H1 (cell line): ENCODE results near the gene TSNAXIP1. TPM values are rescaled to one million over a fixed set of nuclear protein-coding genes. Genes with fewer than 3 reads are reported as not detected.

Experiments
- CTCF ChIA-PET: fragments of 300-600 bp; sonication (Branson Sonifier 250); formaldehyde crosslinking; loops from one replicate; lab custom pipeline; 2021; ENCODE audit not compliant: partially characterized antibody; lab: Charles Lee
- POLR2A ChIA-PET: fragments of 300-600 bp; sonication (Branson Sonifier 250); formaldehyde crosslinking; loops from one replicate; lab custom pipeline; 2021; ENCODE audit warnings: inconsistent platforms; ENCODE audit not compliant: partially characterized antibody; lab: Charles Lee
- DNase-seq, 2 experiments: peaks; one replicate each; pipeline versions ENCODE4 v3.0.0 to v3.0.0-alpha.2; 2010 to 2022; ENCODE audit warnings: low spot score in 2 of 2, low read depth in 1 of 2, mixed read lengths in 1 of 2
- FAIRE-seq: peaks from 2 replicates; lab custom pipeline; 2011; peaks lifted over from hg19 to GRCh38; lab: Jason Lieb, UNC
- H2AFZ ChIP-seq: 2 replicates; pipeline ENCODE4 v1.8.1; 2012; ENCODE audit warnings: low read length, inconsistent platforms
- H2AK5ac ChIP-seq: 2 replicates; pipeline ENCODE4 v1.6.1; 2013; ENCODE audit warnings: low read depth, low read length
- H2BK120ac ChIP-seq: replicated peaks from 2 replicates; pipeline ENCODE3; 2013; ENCODE audit warnings: low read depth, low read length, inconsistent platforms
- H2BK12ac ChIP-seq: 2 replicates; pipeline ENCODE4 v1.6.1; 2013; ENCODE audit warnings: low read depth, low read length
- H2BK15ac ChIP-seq: 2 replicates; pipeline ENCODE4 v1.6.1; 2013; ENCODE audit warnings: low read length
- H2BK20ac ChIP-seq: 2 replicates; pipeline ENCODE4 v1.6.1; 2013; ENCODE audit warnings: low read length
- H2BK5ac ChIP-seq: 2 replicates; pipeline ENCODE4 v1.6.1; 2013; ENCODE audit warnings: low read depth, low read length
- H3K14ac ChIP-seq: 2 replicates; pipeline ENCODE4 v1.6.1; 2013; ENCODE audit warnings: inconsistent platforms; ENCODE audit not compliant: insufficient read length
- H3K18ac ChIP-seq: 2 replicates; pipeline ENCODE4 v1.6.1; 2013; ENCODE audit warnings: low read length; ENCODE audit errors: extremely low read depth
- H3K23ac ChIP-seq: 2 replicates; pipeline ENCODE4 v1.6.1; 2013; ENCODE audit warnings: inconsistent platforms; ENCODE audit not compliant: insufficient read length
- H3K23me2 ChIP-seq: 2 replicates; pipeline ENCODE4 v1.6.1; 2013; ENCODE audit warnings: low read depth, low read length
- H3K27ac ChIP-seq: 2 replicates; pipeline ENCODE4 v1.6.1; 2011; ENCODE audit warnings: low read depth, low read length, inconsistent platforms
- H3K27me3 ChIP-seq, 4 experiments: replicated peaks in 1 of 4; 1 replicate in 1 of 4; 2 replicates in 3 of 4; pipeline versions ENCODE4 v1.6.1 to v1.8.1; 2011 to 2013; ENCODE audit warnings: low read length in 3 of 4, mild to moderate bottlenecking in 3 of 4, inconsistent platforms in 2 of 4, mixed read lengths in 2 of 4, moderate library complexity in 1 of 4; ENCODE audit not compliant: control insufficient read depth in 3 of 4, insufficient read depth in 3 of 4; ENCODE audit errors: extremely low read depth in 1 of 4
- H3K36me3 ChIP-seq, 4 experiments: 2 replicates each; pipeline versions ENCODE4 v1.6.1 to v1.8.1; 2011 to 2013; ENCODE audit warnings: mild to moderate bottlenecking in 4 of 4, low read length in 3 of 4, moderate library complexity in 2 of 4, control low read depth in 1 of 4, inconsistent platforms in 1 of 4; ENCODE audit not compliant: insufficient read depth in 4 of 4, control insufficient read depth in 2 of 4
- H3K4ac ChIP-seq: replicated peaks from 2 replicates; pipeline ENCODE3; 2013; ENCODE audit warnings: low read length, low read depth, mixed read lengths, inconsistent platforms; ENCODE audit not compliant: insufficient read length
- H3K4me1 ChIP-seq, 4 experiments: replicated peaks in 1 of 4; 1 replicate in 1 of 4; 2 replicates in 3 of 4; pipeline versions ENCODE4 v1.6.1 to v1.8.1; 2011 to 2013; ENCODE audit warnings: low read length in 3 of 4, inconsistent platforms in 2 of 4, mixed read lengths in 1 of 4; ENCODE audit not compliant: insufficient read depth in 4 of 4, control insufficient read depth in 3 of 4
- H3K4me2 ChIP-seq, 2 experiments: 2 replicates each; pipeline versions ENCODE4 v1.6.1 to v1.8.1; 2011 to 2013; ENCODE audit warnings: low read depth in 2 of 2, low read length in 2 of 2, control low read depth in 1 of 2, inconsistent platforms in 1 of 2, mild to moderate bottlenecking in 1 of 2; ENCODE audit not compliant: insufficient read depth in 1 of 2
- H3K4me3 ChIP-seq, 4 experiments: fragments of 200-600, 300-600 bp in 1 of 4; sonication (generic), shearing (Covaris generic), sonication (Bioruptor Twin) in 1 of 4; 2 replicates each; pipeline versions ENCODE4 v1.5.1 to v1.8.1; 2011 to 2016; ENCODE audit warnings: low read length in 4 of 4, low read depth in 3 of 4, control low read depth in 2 of 4, inconsistent platforms in 2 of 4, mild to moderate bottlenecking in 2 of 4, mixed read lengths in 1 of 4, moderate library complexity in 1 of 4; ENCODE audit not compliant: insufficient read depth in 2 of 4; ENCODE audit errors: extremely low read depth in 1 of 4
- H3K56ac ChIP-seq: replicated peaks from 2 replicates; pipeline ENCODE3; 2013; ENCODE audit warnings: low read depth, mild to moderate bottlenecking, mixed read lengths, low read length, inconsistent platforms; ENCODE audit not compliant: insufficient read length
- H3K79me1 ChIP-seq: 2 replicates; pipeline ENCODE4 v1.6.1; 2013; ENCODE audit warnings: low read depth, low read length, control low read depth
- H3K79me2 ChIP-seq, 2 experiments: 2 replicates each; pipeline versions ENCODE4 v1.6.1 to v1.8.1; 2012 to 2013; ENCODE audit warnings: low read length in 2 of 2, mild to moderate bottlenecking in 2 of 2, inconsistent platforms in 1 of 2; ENCODE audit not compliant: insufficient read depth in 2 of 2, control insufficient read depth in 1 of 2
- H3K9ac ChIP-seq, 4 experiments: replicated peaks in 1 of 4; 1 replicate in 1 of 4; 2 replicates in 3 of 4; pipeline versions ENCODE4 v1.6.1 to v1.8.1; 2011 to 2013; ENCODE audit warnings: low read depth in 3 of 4, low read length in 3 of 4, control low read depth in 2 of 4, mild to moderate bottlenecking in 2 of 4, moderate library complexity in 2 of 4, inconsistent platforms in 1 of 4; ENCODE audit errors: extremely low read depth in 1 of 4
- H3K9me3 ChIP-seq, 2 experiments: 2 replicates each; pipeline versions ENCODE4 v1.6.1 to v1.8.1; 2012 to 2013; ENCODE audit warnings: mild to moderate bottlenecking in 2 of 2, moderate library complexity in 2 of 2, control low read depth in 1 of 2, inconsistent platforms in 1 of 2, low read depth in 1 of 2, low read length in 1 of 2, mixed read lengths in 1 of 2; ENCODE audit not compliant: insufficient read depth in 2 of 2
- H4K20me1 ChIP-seq, 2 experiments: replicated peaks in 1 of 2; 2 replicates each; pipeline versions ENCODE3 to v1.8.1; 2011 to 2013; ENCODE audit warnings: inconsistent platforms in 2 of 2, low read length in 2 of 2, mild to moderate bottlenecking in 1 of 2; ENCODE audit not compliant: insufficient read depth in 2 of 2, control insufficient read depth in 1 of 2
- H4K5ac ChIP-seq: 2 replicates; pipeline ENCODE4 v1.6.1; 2013; ENCODE audit warnings: low read length, low read depth, mixed read lengths, inconsistent platforms; ENCODE audit not compliant: insufficient read length
- H4K8ac ChIP-seq: 2 replicates; pipeline ENCODE4 v1.8.0; 2013; ENCODE audit warnings: mild to moderate bottlenecking, moderate library complexity, low read length, inconsistent platforms; ENCODE audit not compliant: insufficient read depth; ENCODE audit errors: extremely low read depth
- H4K91ac ChIP-seq: replicated peaks from 2 replicates; pipeline ENCODE3; 2013; ENCODE audit warnings: low read length, mixed read lengths, inconsistent platforms; ENCODE audit not compliant: insufficient read length
- CHD1 ChIP-seq: IDR thresholded peaks from 2 replicates; pipeline ENCODE4 v1.6.1; 2012; ENCODE audit warnings: low read depth, low read length, improper control_type of control experiment
- EGR1 ChIP-seq: IDR thresholded peaks from 2 replicates; pipeline ENCODE4 v1.6.1; 2011; ENCODE audit warnings: low read depth, low read length, borderline replicate concordance
- HDAC2 ChIP-seq, 2 experiments: fragments of 300-600 bp in 1 of 2; sonication (generic) in 1 of 2; IDR thresholded peaks; 2 replicates each; pipeline ENCODE4 v1.6.1; 2011 to 2012; ENCODE audit warnings: low read depth in 2 of 2, low read length in 2 of 2, mild to moderate bottlenecking in 2 of 2, moderate library complexity in 2 of 2, borderline replicate concordance in 1 of 2, inconsistent platforms in 1 of 2
- WGBS, 2 experiments: shearing (Covaris generic) in 1 of 2; methylation state at CpG; one replicate each; pipeline versions ENCODE4 v1.1.6 to v1.1.7; 2013 to 2015; ENCODE audit warnings: low lambda C conversion rate in 2 of 2, mixed read lengths in 2 of 2, inconsistent platforms in 1 of 2, low coverage in 1 of 2, missing lambda C conversion rate in 1 of 2; ENCODE audit not compliant: insufficient replicate concordance in 2 of 2, insufficient coverage in 1 of 2, insufficient read length in 1 of 2; ENCODE audit errors: extremely low coverage in 1 of 2, missing lambda C conversion rate in 1 of 2; 5-methylcytosine and 5-hydroxymethylcytosine counted together
- long read RNA-seq, 2 experiments: library from RNA in 1 of 2; library from capped mRNA in 1 of 2; stranded (forward); transcript quantifications; one replicate each; pipeline ENCODE4 v2.0.0, GENCODE V29; 2021; ENCODE audit warnings: inconsistent platforms in 1 of 2
- polyA minus RNA-seq, 3 experiments: library from RNA; depleted of rRNA, polyadenylated mRNA; stranded (reverse); fragments of >200 nt; gene quantifications; 1 replicate in 2 of 3; 2 replicates in 1 of 3; pipeline ENCODE4 v1.2.3, GENCODE V29; 2011
- polyA plus RNA-seq, 7 experiments: library from polyadenylated mRNA; depleted of rRNA in 3 of 7; stranded (reverse) in 5 of 7; unstranded in 2 of 7; fragments of >200 nt in 5 of 7; fragments of 200-250 nt in 2 of 7; gene quantifications; 1 replicate in 5 of 7; 2 replicates in 1 of 7; 4 replicates in 1 of 7; pipeline versions ENCODE4 v1.2.1 to v1.2.3, GENCODE V29; 2011 to 2013; ENCODE audit warnings: missing spikeins in 2 of 7, mixed read lengths in 2 of 7
- total RNA-seq: library from RNA; stranded (reverse); fragmentation: NEBNext Ultra II Directional; extraction: Animal tissue kit (Norgen Biotek cat#: 25700); gene quantifications from 2 replicates; pipeline ENCODE4 v1.2.1, GENCODE V29; 2021
- TF ChIP-seq, protein P1 (sequence below): IDR thresholded peaks from 2 replicates; pipeline ENCODE4 v1.6.1; 2011; ENCODE audit warnings: low read length, improper control_type of control experiment

The TSNAXIP1 gene, protein sequence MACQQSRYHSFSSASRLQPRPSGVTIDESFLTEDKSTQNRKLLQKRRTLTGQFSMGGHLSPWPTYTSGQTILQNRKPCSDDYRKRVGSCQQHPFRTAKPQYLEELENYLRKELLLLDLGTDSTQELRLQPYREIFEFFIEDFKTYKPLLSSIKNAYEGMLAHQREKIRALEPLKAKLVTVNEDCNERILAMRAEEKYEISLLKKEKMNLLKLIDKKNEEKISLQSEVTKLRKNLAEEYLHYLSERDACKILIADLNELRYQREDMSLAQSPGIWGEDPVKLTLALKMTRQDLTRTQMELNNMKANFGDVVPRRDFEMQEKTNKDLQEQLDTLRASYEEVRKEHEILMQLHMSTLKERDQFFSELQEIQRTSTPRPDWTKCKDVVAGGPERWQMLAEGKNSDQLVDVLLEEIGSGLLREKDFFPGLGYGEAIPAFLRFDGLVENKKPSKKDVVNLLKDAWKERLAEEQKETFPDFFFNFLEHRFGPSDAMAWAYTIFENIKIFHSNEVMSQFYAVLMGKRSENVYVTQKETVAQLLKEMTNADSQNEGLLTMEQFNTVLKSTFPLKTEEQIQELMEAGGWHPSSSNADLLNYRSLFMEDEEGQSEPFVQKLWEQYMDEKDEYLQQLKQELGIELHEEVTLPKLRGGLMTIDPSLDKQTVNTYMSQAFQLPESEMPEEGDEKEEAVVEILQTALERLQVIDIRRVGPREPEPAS
- total RNA-seq, result 0.37 and 1.3 TPM in 2 replicates
- 0.39 and 0.94 TPM in 2 replicates for polyA plus RNA-seq (2011; rRNA removed)
- 1.2 TPM for polyA plus RNA-seq (2011; cell fraction: cytosol; rRNA removed)
- 5.5 TPM for polyA plus RNA-seq (2011; cell fraction: nucleus; rRNA removed)
- polyA plus RNA-seq (2012, experiment 1 of 2), result 1.2 to 1.6 TPM (median 1.3 TPM) in 4 replicates
- 0.37 TPM for polyA plus RNA-seq (2012, experiment 2 of 2)
- polyA plus RNA-seq (2013, experiment 1 of 2), result 0.97 TPM
- 0.74 TPM for polyA plus RNA-seq (2013, experiment 2 of 2)
- 0.41 TPM in 2 replicates for polyA minus RNA-seq (2011; rRNA and poly(A)+ RNA removed)
- polyA minus RNA-seq (2011; cell fraction: cytosol; rRNA and poly(A)+ RNA removed), result not detected
- polyA minus RNA-seq (2011; cell fraction: nucleus; rRNA and poly(A)+ RNA removed), result 1.2 TPM
- long read RNA-seq, experiment 1, result 0 reads
- long read RNA-seq, experiment 2, partial matches to known transcripts, result 0 of 1 reads
- long read RNA-seq, experiment 2, other reads (novel, unspliced or antisense), result 1 of 1 reads

- peaks cover 0 to 5% (median 0%) of the 10 kb centered on the region in 4 experiments; a peak in 3 of 8 replicates for H3K36me3 ChIP-seq
- H3K23me2 ChIP-seq, result peaks cover 11% of the 10 kb centered on the region
- DNase-seq (peak; percentile 93 to 97), FAIRE-seq (peak; percentile 62)
- no peak within 1 kb of the TSS for H4K91ac ChIP-seq
- CTCF ChIA-PET, result interaction anchor here (0.6 to 3.0 kb wide), 12 partner anchors 9 to 144 kb away, joined by 3 to 29 read pairs (median 4); partner anchors contain the start of gene LCAT
- H2BK20ac ChIP-seq, result no peak within 1 kb of the TSS
- no peak within 1 kb of the TSS for H3K56ac ChIP-seq
- H4K5ac ChIP-seq, result peak within 1 kb of the TSS; percentile 71
- peaks cover 9% of the 10 kb centered on the region; the same call in 1 of the 2 replicates for H3K79me1 ChIP-seq
- no peak within 1 kb of the TSS for H2AK5ac ChIP-seq
- WGBS, 2 experiments, result 1% methylated on average over 53 of the region's 54 CpGs; no CpG with 5 or more reads in 1 of the 2 experiments
- H3K27ac ChIP-seq, result peak within 1 kb of the TSS; percentile 52
- H3K23ac ChIP-seq, result no peak within 1 kb of the TSS
- no peak within 1 kb of the TSS for H2BK15ac ChIP-seq
- H3K9ac ChIP-seq, result peak within 1 kb of the TSS; percentile 79 to 88 (median 83)
- H3K4me1 ChIP-seq, result peaks cover 4 to 9% (median 5%) of the 10 kb centered on the region in 4 experiments; a peak in 6 of 7 replicates
- no peaks in the 10 kb centered on the region for H3K9me3 ChIP-seq
- H4K8ac ChIP-seq, result peak within 1 kb of the TSS; percentile 95
- H3K4me3 ChIP-seq, result peak within 1 kb of the TSS; percentile 95 to 98 (median 96)
- H3K18ac ChIP-seq, result no peak within 1 kb of the TSS; the same call in 1 of the 2 replicates
- peak within 1 kb of the TSS; percentile 60; the same call in 1 of the 2 replicates for H2BK5ac ChIP-seq
- POLR2A ChIA-PET, result interaction anchor here (0.6 to 2.0 kb wide), 18 partner anchors 8 to 427 kb away, joined by 3 to 8 read pairs (median 4); partner anchors contain the start of genes DDX28, DUS2, GFOD2 and NFATC3
- H2BK12ac ChIP-seq, result no peak within 1 kb of the TSS
- H3K27me3 ChIP-seq, result no peaks in the 10 kb centered on the region
- H3K4me2 ChIP-seq, result peak within 1 kb of the TSS; percentile 93 to 96
- peaks cover 0 to 3% of the 10 kb centered on the region in 2 experiments for H4K20me1 ChIP-seq
- no peak within 1 kb of the TSS for H2BK120ac ChIP-seq
- no peak within 1 kb of the TSS for H3K4ac ChIP-seq
- no peak within 1 kb of the TSS for H3K14ac ChIP-seq
- peak within 1 kb of the TSS; percentile 98 for H2AFZ ChIP-seq
- H3K79me2 ChIP-seq, result peaks cover 5 to 21% of the 10 kb centered on the region in 2 experiments; a peak in 3 of 4 replicates
- no peak for TF ChIP-seq CHD1
- TF ChIP-seq HDAC2 (IDR thresholded peaks at IDR 0.05; ENCODE audit: borderline replicate concordance in 1 of 2, low read depth in 2 of 2, low read length in 2 of 2), result no peak; a peak in 1 of 4 replicates
- TF ChIP-seq, protein P1, sequence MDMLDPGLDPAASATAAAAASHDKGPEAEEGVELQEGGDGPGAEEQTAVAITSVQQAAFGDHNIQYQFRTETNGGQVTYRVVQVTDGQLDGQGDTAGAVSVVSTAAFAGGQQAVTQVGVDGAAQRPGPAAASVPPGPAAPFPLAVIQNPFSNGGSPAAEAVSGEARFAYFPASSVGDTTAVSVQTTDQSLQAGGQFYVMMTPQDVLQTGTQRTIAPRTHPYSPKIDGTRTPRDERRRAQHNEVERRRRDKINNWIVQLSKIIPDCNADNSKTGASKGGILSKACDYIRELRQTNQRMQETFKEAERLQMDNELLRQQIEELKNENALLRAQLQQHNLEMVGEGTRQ, result no peak
- TF ChIP-seq EGR1, result no peak
Observed at GRCh38 chr16:67806428-67807147, at the start of gene TSNAXIP1, which contains the start of gene RANBP10. Gene TSNAXIP1 (plus strand): TSS chr16:67806889. CDS start chr16:67807150, 261 bp downstream. Gene RANBP10 (minus strand): TSS chr16:67806560. CDS start chr16:67806536, 24 bp downstream.
